H1 (cell line): ENCODE results near the gene TRIM14. TPM values are rescaled to one million over a fixed set of nuclear protein-coding genes. Genes with fewer than 3 reads are reported as not detected.

Experiments used
- CTBP2 ChIP-seq: IDR thresholded peaks from 2 replicates; pipeline ENCODE4 v1.7.0; 2011; ENCODE audit warnings: borderline replicate concordance, mild to moderate bottlenecking, moderate library complexity, mixed read lengths, low read length; ENCODE audit not compliant: insufficient read depth, insufficient read length
- FOSL1 ChIP-seq: IDR thresholded peaks from 2 replicates; pipeline ENCODE4 v1.6.1; 2011; ENCODE audit warnings: mild to moderate bottlenecking, low read depth, low read length, moderate library complexity; ENCODE audit not compliant: insufficient read depth
- POLR2AphosphoS5 ChIP-seq: IDR thresholded peaks from 2 replicates; pipeline ENCODE4 v1.6.1; 2011; ENCODE audit warnings: low read depth, low read length
- SIRT6 ChIP-seq: IDR thresholded peaks from one replicate; pipeline ENCODE4 v1.7.1; 2012; ENCODE audit warnings: low read length, inconsistent platforms
- polyA plus RNA-seq, 7 experiments: library from polyadenylated mRNA; depleted of rRNA in 3 of 7; stranded (reverse) in 5 of 7; unstranded in 2 of 7; fragments of >200 nt in 5 of 7; fragments of 200-250 nt in 2 of 7; gene quantifications; 1 replicate in 5 of 7; 2 replicates in 1 of 7; 4 replicates in 1 of 7; pipeline versions ENCODE4 v1.2.1 to v1.2.3, GENCODE V29; 2011 to 2013; ENCODE audit warnings: missing spikeins in 2 of 7, mixed read lengths in 2 of 7
- total RNA-seq: library from RNA; stranded (reverse); fragmentation: NEBNext Ultra II Directional; extraction: Animal tissue kit (Norgen Biotek cat#: 25700); gene quantifications from 2 replicates; pipeline ENCODE4 v1.2.1, GENCODE V29; 2021

The TRIM14 gene
- total and polyA plus RNA-seq, 2 of the 8 experiments (the other 6 are each of a cell fraction or from before 2014, with no cell fraction given), result 9.2 to 19.4 TPM

GRCh38 chr9:98031935-98032334, 87.1 kb downstream of the TRIM14 start (continued):
- TF ChIP-seq FOSL1 (no peak), SIRT6 (no peak), CTBP2 (no peak), POLR2AphosphoS5 (no peak)
